NCI-H1092 treated with DMSO at 0.1 percent for 48 hours (cell line): ENCODE data around the gene RAB25.

Experiments
- DNase-seq: peaks from one replicate; lab custom pipeline; 2025; lab: John Stamatoyannopoulos, UW

The RAB25 gene

GRCh38 chr1:156117414-156118176, 56.6 kb downstream of the RAB25 start:
- no peak for DNase-seq

- no peak for DNase-seq
Measured at GRCh38 chr1:156118177-156118868, 57.4 kb downstream of the RAB25 start.

- no peak for DNase-seq
Measured at GRCh38 chr1:156119503-156120209, 58.7 kb downstream of the RAB25 start.
